ENCODE data around the gene IZUMO2. TPM values are rescaled to one million over a fixed set of nuclear protein-coding genes. Genes with fewer than 3 reads are reported as not detected.
A peak's percentile ranks its signal among the peaks of the same experiment; 100 is the strongest.
"Not testable (repeated sequence)": the region's sequence is repeated elsewhere in the genome, so short reads cannot be mapped to it uniquely, and the experiment has no call there.

IZUMO2 gene
- polyA plus RNA-seq, 1 donor (not counting 4 experiments of a cell fraction or from before 2014, with no cell fraction given): not detected

DNA sequence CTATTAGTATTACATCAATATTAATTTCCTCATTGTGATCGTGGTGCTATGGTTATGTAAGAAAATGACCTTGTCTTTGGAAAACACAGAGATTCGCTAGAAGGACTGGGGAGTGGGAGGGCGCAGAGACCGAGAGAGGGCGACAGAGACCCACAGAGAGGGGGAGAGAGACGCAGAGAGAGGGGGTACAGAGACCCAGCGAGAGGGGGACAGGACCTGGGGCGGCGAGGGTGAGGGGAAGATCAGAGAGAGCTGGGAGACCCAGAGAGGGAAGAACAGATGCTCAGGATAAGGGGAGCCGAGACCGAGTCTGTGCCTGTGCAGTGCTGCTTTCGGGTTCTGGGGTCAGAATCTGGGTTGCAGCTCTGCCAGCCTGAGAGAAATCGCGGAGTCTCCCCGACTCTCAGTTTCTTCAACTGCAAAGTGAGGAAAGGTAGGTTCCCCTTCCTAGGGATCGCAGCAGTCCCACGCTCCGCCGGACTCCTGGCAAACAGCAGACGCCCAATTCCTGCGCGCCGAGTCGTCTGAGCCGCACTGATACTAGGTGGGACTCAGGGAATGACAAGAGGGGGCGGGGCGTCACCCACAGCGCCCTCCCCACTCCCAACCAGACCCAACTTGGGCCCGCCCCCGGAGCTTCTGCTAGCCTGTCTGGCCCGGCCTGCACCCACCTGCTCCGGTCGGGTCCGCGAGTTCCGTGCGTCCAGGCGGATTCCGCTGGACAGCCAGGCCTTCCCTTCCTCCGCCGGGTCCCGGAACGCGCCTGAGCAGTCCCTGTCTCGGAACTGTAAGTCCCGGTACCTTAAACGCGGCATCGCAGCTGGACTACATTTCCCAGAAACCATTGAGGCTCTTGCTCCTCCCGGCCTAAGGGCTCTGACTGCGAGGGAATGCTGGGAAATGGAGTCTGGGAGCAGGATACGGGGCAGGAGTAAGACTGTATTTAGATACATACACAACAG lies 15.3 kb downstream of the IZUMO2 start:
- dilution Hi-C loops (cut with MboI; ENCODE audit: extremely low pct_ligation_motif_present, low sequenced_read_pairs): no loop called here
- H3K36me3 ChIP-seq (ENCODE audit: control insufficient read depth in 2 of 2, extremely low read depth in 1 of 2, insufficient read depth in 2 of 2, low read length in 2 of 2): no peaks in the 10 kb centered on the region
- H4K20me1 ChIP-seq (ENCODE audit: control insufficient read depth, extremely low read depth, insufficient read depth, low read length): no peaks in the 10 kb centered on the region
- H3K9me3 ChIP-seq (ENCODE audit: control insufficient read depth, low read depth, low read length): no peaks in the 10 kb centered on the region
- no peak overlapping the region for H3K9ac ChIP-seq (ENCODE audit: control insufficient read depth, extremely low read depth, insufficient read depth, low read length)
- H3K9me1 ChIP-seq (ENCODE audit: control insufficient read depth, extremely low read depth, insufficient read depth, low read length): no peaks in the 10 kb centered on the region
- peak overlapping the region; percentile 58 to 78 (median 66) for H3K4me3 ChIP-seq (ENCODE audit: control insufficient read depth in 2 of 3, extremely low read depth in 1 of 3, insufficient read depth in 2 of 3, low read depth in 1 of 3, low read length in 3 of 3)
- H3K27ac ChIP-seq (ENCODE audit: control insufficient read depth, insufficient read depth, low read length): no peak overlapping the region
- no peaks in the 10 kb centered on the region for H3K4me1 ChIP-seq (ENCODE audit: control insufficient read depth, extremely low read depth, insufficient read depth, low read length)
- peak overlapping the region; percentile 86 for H3K4me2 ChIP-seq (ENCODE audit: control insufficient read depth, extremely low read depth, insufficient read depth, low read depth, low read length)
- H3K27me3 ChIP-seq (ENCODE audit: control insufficient read depth, extremely low read depth, insufficient read depth, low read length): no peaks in the 10 kb centered on the region
- peak overlapping the region; percentile 84 for H2AFZ ChIP-seq (ENCODE audit: control insufficient read depth, low read length)
- FAIRE-seq (peak; percentile 51), DNase-seq (ENCODE audit: low read depth, low spot score) (no peak)
- TF ChIP-seq EZH2 (IDR thresholded peaks at IDR 0.05; ENCODE audit: low read length): no peak
- TF ChIP-seq, protein P1, sequence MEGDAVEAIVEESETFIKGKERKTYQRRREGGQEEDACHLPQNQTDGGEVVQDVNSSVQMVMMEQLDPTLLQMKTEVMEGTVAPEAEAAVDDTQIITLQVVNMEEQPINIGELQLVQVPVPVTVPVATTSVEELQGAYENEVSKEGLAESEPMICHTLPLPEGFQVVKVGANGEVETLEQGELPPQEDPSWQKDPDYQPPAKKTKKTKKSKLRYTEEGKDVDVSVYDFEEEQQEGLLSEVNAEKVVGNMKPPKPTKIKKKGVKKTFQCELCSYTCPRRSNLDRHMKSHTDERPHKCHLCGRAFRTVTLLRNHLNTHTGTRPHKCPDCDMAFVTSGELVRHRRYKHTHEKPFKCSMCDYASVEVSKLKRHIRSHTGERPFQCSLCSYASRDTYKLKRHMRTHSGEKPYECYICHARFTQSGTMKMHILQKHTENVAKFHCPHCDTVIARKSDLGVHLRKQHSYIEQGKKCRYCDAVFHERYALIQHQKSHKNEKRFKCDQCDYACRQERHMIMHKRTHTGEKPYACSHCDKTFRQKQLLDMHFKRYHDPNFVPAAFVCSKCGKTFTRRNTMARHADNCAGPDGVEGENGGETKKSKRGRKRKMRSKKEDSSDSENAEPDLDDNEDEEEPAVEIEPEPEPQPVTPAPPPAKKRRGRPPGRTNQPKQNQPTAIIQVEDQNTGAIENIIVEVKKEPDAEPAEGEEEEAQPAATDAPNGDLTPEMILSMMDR (optimal IDR thresholded peaks at IDR 0.05 in 1 of 3, IDR thresholded peaks at IDR 0.05 in 1 of 3, conservative IDR thresholded peaks at IDR 0.05 in 1 of 3; ENCODE audit: extremely low read depth in 1 of 3, insufficient read depth in 2 of 3, low read length in 3 of 3): peak; percentile 23 to 48 (median 39)
- H3K79me2 ChIP-seq (ENCODE audit: control insufficient read depth, insufficient read depth, low read length): no peaks in the 10 kb centered on the region

DNA sequence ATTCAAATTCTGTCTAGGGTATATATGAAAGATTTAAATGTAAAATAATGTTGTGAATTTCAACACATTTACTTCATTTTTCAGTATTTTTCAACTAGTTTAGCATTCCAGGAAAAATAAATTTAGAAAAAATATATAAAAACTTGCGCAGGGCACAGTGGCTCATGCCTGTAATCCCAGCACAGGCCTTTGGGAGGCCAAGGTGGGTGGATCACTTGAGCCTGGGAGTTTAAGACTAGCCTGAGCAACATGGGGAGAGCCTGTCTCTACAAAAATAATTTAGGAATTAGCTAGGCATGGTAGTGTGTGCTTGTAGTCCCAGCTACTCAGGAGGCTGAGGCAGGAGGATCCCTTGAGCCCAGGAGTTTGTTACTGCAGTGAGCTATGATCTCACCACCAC lies 21.2 kb downstream of the IZUMO2 start:
- H3K27ac ChIP-seq (ENCODE audit: control insufficient read depth, insufficient read depth, low read length); H3K4me1 ChIP-seq (ENCODE audit: control insufficient read depth, extremely low read depth, insufficient read depth, low read length); H3K4me2 ChIP-seq (ENCODE audit: control insufficient read depth, extremely low read depth, insufficient read depth, low read depth, low read length); dilution Hi-C loops (cut with MboI; ENCODE audit: extremely low pct_ligation_motif_present, low sequenced_read_pairs); H3K9me3 ChIP-seq (ENCODE audit: control insufficient read depth, low read depth, low read length); DNase-seq (ENCODE audit: low read depth, low spot score); H4K20me1 ChIP-seq (ENCODE audit: control insufficient read depth, extremely low read depth, insufficient read depth, low read length); H3K27me3 ChIP-seq (ENCODE audit: control insufficient read depth, extremely low read depth, insufficient read depth, low read length); H3K9ac ChIP-seq (ENCODE audit: control insufficient read depth, extremely low read depth, insufficient read depth, low read length); H3K79me2 ChIP-seq (ENCODE audit: control insufficient read depth, insufficient read depth, low read length); H2AFZ ChIP-seq (ENCODE audit: control insufficient read depth, low read length); FAIRE-seq; H3K36me3 ChIP-seq (ENCODE audit: control insufficient read depth in 2 of 2, extremely low read depth in 1 of 2, insufficient read depth in 2 of 2, low read length in 2 of 2); H3K9me1 ChIP-seq (ENCODE audit: control insufficient read depth, extremely low read depth, insufficient read depth, low read length); H3K4me3 ChIP-seq (ENCODE audit: control insufficient read depth in 2 of 3, extremely low read depth in 1 of 3, insufficient read depth in 2 of 3, low read depth in 1 of 3, low read length in 3 of 3): not testable (repeated sequence)

DNA sequence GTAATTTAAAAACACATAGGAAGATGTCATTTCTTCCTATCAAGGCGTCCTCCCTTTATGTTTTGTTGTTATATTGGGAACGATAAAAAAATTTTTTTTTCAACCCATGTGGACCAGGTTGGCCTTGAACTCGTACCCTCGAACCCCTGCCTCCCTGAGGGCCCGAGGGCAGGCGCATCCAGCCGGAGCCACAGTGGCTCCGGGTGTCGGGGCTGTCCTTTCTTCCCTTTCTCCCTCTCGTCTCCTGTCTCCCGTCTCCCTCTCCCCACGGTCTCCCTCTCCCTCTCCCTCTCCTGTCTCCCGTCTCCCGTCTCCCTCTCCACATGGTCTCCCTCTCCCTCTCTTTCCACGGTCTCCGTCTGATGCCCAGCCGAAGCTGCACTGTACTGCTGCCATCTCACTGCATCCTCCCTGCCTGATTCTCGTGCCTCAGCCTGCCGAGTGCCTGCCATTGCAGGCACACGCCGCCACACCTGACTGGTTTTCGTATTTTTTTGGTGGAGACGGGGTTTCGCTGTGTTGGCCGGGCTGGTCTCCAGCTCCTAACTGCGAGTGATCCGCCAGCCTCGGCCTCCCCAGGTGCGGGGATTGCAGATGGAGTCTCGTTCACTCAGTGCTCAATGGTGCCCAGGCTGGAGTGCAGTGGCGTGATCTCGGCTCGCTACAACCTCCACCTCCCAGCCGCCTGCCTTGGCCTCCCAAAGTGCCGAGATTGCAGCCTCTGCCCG lies 22.8 kb downstream of the IZUMO2 start:
- H4K20me1 ChIP-seq (ENCODE audit: control insufficient read depth, extremely low read depth, insufficient read depth, low read length); H3K4me1 ChIP-seq (ENCODE audit: control insufficient read depth, extremely low read depth, insufficient read depth, low read length); H3K9me1 ChIP-seq (ENCODE audit: control insufficient read depth, extremely low read depth, insufficient read depth, low read length); H3K79me2 ChIP-seq (ENCODE audit: control insufficient read depth, insufficient read depth, low read length); H3K4me3 ChIP-seq (ENCODE audit: control insufficient read depth in 2 of 3, extremely low read depth in 1 of 3, insufficient read depth in 2 of 3, low read depth in 1 of 3, low read length in 3 of 3); H3K4me2 ChIP-seq (ENCODE audit: control insufficient read depth, extremely low read depth, insufficient read depth, low read depth, low read length); H2AFZ ChIP-seq (ENCODE audit: control insufficient read depth, low read length); H3K36me3 ChIP-seq (ENCODE audit: control insufficient read depth in 2 of 2, extremely low read depth in 1 of 2, insufficient read depth in 2 of 2, low read length in 2 of 2); FAIRE-seq; H3K9ac ChIP-seq (ENCODE audit: control insufficient read depth, extremely low read depth, insufficient read depth, low read length); H3K27me3 ChIP-seq (ENCODE audit: control insufficient read depth, extremely low read depth, insufficient read depth, low read length); H3K9me3 ChIP-seq (ENCODE audit: control insufficient read depth, low read depth, low read length); dilution Hi-C loops (cut with MboI; ENCODE audit: extremely low pct_ligation_motif_present, low sequenced_read_pairs); H3K27ac ChIP-seq (ENCODE audit: control insufficient read depth, insufficient read depth, low read length); DNase-seq (ENCODE audit: low read depth, low spot score): not testable (repeated sequence)

DNA sequence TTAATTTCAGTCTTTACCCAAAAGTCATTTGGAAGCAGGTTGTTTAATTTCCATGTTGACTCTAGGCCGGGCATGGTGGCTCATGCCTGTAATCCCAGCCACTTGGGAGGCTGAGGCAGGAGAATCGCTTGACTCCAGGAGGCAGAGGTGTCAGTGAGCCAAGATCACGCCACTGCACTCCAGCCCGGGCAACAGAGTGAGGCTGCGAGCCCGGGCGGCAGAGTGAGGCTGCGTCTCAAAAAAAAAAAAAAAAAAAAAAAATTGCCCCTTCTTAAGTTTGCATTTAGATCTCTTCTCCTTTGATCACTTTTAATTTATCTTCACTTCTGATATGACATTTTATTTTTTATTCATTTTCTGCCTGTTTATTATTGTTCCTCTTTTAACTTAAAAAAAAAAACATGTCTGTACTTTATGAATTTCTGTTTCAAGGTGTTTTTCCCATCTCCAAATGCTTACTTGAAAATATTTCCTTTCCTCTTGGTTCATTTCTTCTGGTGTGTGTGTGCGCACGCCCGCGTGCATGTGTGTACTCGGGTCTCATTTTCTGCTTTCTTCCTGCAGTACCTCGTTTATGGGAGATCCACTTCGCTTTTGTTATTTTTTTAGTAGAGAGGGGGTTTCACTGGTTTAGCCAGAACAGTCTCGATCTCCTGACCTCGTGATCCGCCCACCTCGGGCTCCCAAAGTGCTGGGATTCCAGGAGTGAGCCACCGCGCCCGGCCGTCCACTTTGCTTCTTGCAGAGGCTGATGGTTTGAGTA lies 26.3 kb downstream of the IZUMO2 start:
- dilution Hi-C loops (cut with MboI; ENCODE audit: extremely low pct_ligation_motif_present, low sequenced_read_pairs); H3K9ac ChIP-seq (ENCODE audit: control insufficient read depth, extremely low read depth, insufficient read depth, low read length); FAIRE-seq; H3K4me3 ChIP-seq (ENCODE audit: control insufficient read depth in 2 of 3, extremely low read depth in 1 of 3, insufficient read depth in 2 of 3, low read depth in 1 of 3, low read length in 3 of 3); H4K20me1 ChIP-seq (ENCODE audit: control insufficient read depth, extremely low read depth, insufficient read depth, low read length); DNase-seq (ENCODE audit: low read depth, low spot score); H3K27me3 ChIP-seq (ENCODE audit: control insufficient read depth, extremely low read depth, insufficient read depth, low read length); H3K9me1 ChIP-seq (ENCODE audit: control insufficient read depth, extremely low read depth, insufficient read depth, low read length); H3K27ac ChIP-seq (ENCODE audit: control insufficient read depth, insufficient read depth, low read length); H3K4me1 ChIP-seq (ENCODE audit: control insufficient read depth, extremely low read depth, insufficient read depth, low read length); H3K36me3 ChIP-seq (ENCODE audit: control insufficient read depth in 2 of 2, extremely low read depth in 1 of 2, insufficient read depth in 2 of 2, low read length in 2 of 2); H3K79me2 ChIP-seq (ENCODE audit: control insufficient read depth, insufficient read depth, low read length); H3K9me3 ChIP-seq (ENCODE audit: control insufficient read depth, low read depth, low read length): not testable (repeated sequence)
- H2AFZ ChIP-seq (ENCODE audit: control insufficient read depth, low read length): peak overlapping the region; percentile 54
- H3K4me2 ChIP-seq (ENCODE audit: control insufficient read depth, extremely low read depth, insufficient read depth, low read depth, low read length): peak overlapping the region; percentile 60

Data from keratinocyte (primary cell).